Esophagus muscularis mucosa (tissue), 2 donors: ENCODE data around the gene ENPP6.

ENCODE experiments used
- POLR2A ChIP-seq: fragments of 450-650 bp; IDR thresholded peaks from one replicate; pipeline ENCODE4 v1.6.1; 2017; ENCODE audit warnings: antibody characterized with exemption, moderate library complexity, mild to moderate bottlenecking, low read depth
- POLR2AphosphoS5 ChIP-seq, 2 donors: sonication (generic); formaldehyde crosslinking; IDR thresholded peaks; one replicate each; pipeline ENCODE4 v1.6.1; 2017; ENCODE audit warnings: antibody characterized with exemption in 2 of 2

DNA sequence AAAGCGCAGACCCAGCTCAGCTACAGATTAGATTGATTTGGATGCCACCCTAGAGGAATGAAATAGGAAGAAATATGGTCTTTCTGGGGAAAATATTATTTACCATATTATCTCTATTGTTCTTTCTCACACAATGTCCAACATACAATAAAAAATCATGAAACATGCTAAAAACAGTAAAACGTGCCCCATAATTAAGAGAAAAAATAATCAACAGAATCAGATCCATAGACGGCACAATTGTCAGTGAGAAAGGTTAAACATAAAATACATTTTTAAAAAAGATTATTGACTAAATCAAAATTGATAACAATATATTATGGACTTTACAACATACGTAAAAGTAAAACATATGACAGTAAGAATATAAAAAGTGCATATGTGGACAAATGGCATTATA is 90.9 kb downstream of the ENPP6 start:
- TF ChIP-seq POLR2AphosphoS5 (IDR thresholded peaks at IDR 0.05) (no peak), POLR2A (no peak)
